ENCODE data around the gene ADSL. TPM values are rescaled to one million over a fixed set of nuclear protein-coding genes. Genes with fewer than 3 reads are reported as not detected.

ADSL gene
- polyA plus RNA-seq, 1 of the 3 experiments (the other 2 are of a cell fraction) = 79.7 TPM

DNA sequence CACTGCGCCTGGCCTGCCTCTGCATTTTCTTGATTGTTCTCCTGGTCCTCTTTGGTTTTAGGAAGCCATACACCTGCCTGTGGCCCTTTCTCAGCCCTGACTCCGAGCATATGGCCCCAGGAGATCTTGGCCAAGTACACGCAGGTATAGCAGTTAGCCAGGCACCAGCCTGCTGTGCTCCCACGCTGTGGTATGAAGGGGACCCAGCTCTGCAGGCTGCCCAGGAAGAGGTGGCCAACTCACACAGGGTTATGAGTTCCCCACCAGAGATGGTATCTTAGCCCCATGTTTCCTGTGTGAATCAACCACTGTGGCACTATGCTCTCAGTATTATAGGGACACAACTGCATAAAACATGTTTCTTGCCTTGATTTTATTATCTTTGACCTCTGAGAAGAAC is 55.2 kb downstream of the ADSL start (continued):
- TF ChIP-seq, protein P1, sequence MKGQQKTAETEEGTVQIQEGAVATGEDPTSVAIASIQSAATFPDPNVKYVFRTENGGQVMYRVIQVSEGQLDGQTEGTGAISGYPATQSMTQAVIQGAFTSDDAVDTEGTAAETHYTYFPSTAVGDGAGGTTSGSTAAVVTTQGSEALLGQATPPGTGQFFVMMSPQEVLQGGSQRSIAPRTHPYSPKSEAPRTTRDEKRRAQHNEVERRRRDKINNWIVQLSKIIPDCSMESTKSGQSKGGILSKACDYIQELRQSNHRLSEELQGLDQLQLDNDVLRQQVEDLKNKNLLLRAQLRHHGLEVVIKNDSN (IDR thresholded peaks at IDR 0.05; ENCODE audit: borderline replicate concordance, low read depth) = no peak
- TF ChIP-seq POLR2AphosphoS5 (IDR thresholded peaks at IDR 0.05; ENCODE audit: low read depth, low read length) = no peak
- TF ChIP-seq FOXJ3 (CRISPR knock-in tag; IDR thresholded peaks at IDR 0.05) = no peak
- TF ChIP-seq TAF1 (IDR thresholded peaks at IDR 0.05; ENCODE audit: borderline replicate concordance, low read depth, low read length) = no peak
- no peak for TF ChIP-seq NFIC (IDR thresholded peaks at IDR 0.05; ENCODE audit: borderline replicate concordance)

DNA sequence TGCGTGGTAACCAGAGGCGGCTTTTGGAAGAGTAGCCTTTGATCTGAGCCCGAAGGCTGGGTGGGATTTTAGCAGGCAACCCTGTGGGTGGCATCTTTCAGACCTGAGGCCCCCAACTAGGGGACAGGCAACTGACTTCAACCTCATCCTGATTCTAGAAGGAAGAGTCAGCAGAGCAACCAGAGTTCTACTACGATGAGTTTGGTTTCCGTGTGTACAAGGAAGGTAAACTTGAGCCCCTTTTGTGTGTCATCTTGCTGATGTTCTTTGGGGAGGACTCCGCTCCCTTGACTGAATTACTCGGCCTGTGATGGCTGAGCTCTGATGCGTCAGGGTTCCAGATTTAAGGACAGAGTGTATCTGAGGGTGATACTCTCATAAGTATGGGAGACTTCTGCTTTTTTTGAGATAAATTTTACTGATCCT is 55.7 kb downstream of the ADSL start:
- Histone ChIP-seq H3K4me2 (no peak overlapping the region), H3K27me3 (ENCODE audit: insufficient read depth) (no peaks in the 10 kb centered on the region), H3K9ac (no peak overlapping the region), H3K9me3 (no peaks in the 10 kb centered on the region), H4K20me1 (ENCODE audit: insufficient read depth) (no peaks in the 10 kb centered on the region), H3K4me1 (ENCODE audit: control insufficient read depth in 1 of 2, insufficient read depth in 2 of 2, low read depth in 1 of 2, low read length in 1 of 2) (peaks cover 0 to 6% of the 10 kb centered on the region in 2 experiments; a peak in 1 of 4 replicates), H3K79me2 (ENCODE audit: insufficient read depth) (no peaks in the 10 kb centered on the region), H3K36me3 (replicated peaks in 1 of 2; ENCODE audit: control insufficient read depth in 1 of 2, insufficient read depth in 2 of 2, low read length in 1 of 2) (peaks cover 0 to 12% of the 10 kb centered on the region in 2 experiments), H3K9me2 (no peaks in the 10 kb centered on the region), H2AFZ (ENCODE audit: low read depth) (no peak overlapping the region), H3F3A (replicated peaks; ENCODE audit: insufficient read depth) (no peaks in the 10 kb centered on the region), H3K27ac (ENCODE audit: low read depth in 2 of 2, low read length in 1 of 2) (no peak overlapping the region), H3K4me3 (ENCODE audit: low read depth in 2 of 2, low read length in 1 of 2) (no peak overlapping the region)
- ChIA-PET POLR2A (no interaction called here), CTCF (no interaction called here)
- no peak for DNase-seq
- 94% methylated on average over 3 of the region's 8 CpGs for WGBS (ENCODE audit: low lambda C conversion rate)
- TF ChIP-seq, protein P2, sequence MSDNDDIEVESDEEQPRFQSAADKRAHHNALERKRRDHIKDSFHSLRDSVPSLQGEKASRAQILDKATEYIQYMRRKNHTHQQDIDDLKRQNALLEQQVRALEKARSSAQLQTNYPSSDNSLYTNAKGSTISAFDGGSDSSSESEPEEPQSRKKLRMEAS (IDR thresholded peaks at IDR 0.05; ENCODE audit: low read depth) = no peak
- TF ChIP-seq GABPA (IDR thresholded peaks at IDR 0.05; ENCODE audit: low read depth) (no peak), YY1 (IDR thresholded peaks at IDR 0.05; ENCODE audit: low read depth) (no peak), FOXJ3 (CRISPR knock-in tag; IDR thresholded peaks at IDR 0.05) (no peak), REST (IDR thresholded peaks at IDR 0.05; ENCODE audit: low read depth, low read length) (no peak), SIN3A (IDR thresholded peaks at IDR 0.05; ENCODE audit: borderline replicate concordance, low read depth, low read length) (no peak), NRF1 (IDR thresholded peaks at IDR 0.05; ENCODE audit: low read depth, low read length) (no peak), RXRA (IDR thresholded peaks at IDR 0.05; ENCODE audit: borderline replicate concordance, low read depth) (no peak), NFIC (IDR thresholded peaks at IDR 0.05; ENCODE audit: borderline replicate concordance) (no peak), PBX3 (IDR thresholded peaks at IDR 0.05) (no peak), JUND (IDR thresholded peaks at IDR 0.05) (no peak), TAF1 (IDR thresholded peaks at IDR 0.05; ENCODE audit: borderline replicate concordance, low read depth, low read length) (no peak), RCOR1 (IDR thresholded peaks at IDR 0.05; ENCODE audit: low read length) (no peak), CHD2 (IDR thresholded peaks at IDR 0.05; ENCODE audit: low read length, partially characterized antibody) (no peak)
- TF ChIP-seq, protein P3, sequence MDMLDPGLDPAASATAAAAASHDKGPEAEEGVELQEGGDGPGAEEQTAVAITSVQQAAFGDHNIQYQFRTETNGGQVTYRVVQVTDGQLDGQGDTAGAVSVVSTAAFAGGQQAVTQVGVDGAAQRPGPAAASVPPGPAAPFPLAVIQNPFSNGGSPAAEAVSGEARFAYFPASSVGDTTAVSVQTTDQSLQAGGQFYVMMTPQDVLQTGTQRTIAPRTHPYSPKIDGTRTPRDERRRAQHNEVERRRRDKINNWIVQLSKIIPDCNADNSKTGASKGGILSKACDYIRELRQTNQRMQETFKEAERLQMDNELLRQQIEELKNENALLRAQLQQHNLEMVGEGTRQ (IDR thresholded peaks at IDR 0.05; ENCODE audit: borderline replicate concordance, low read depth, low read length) = no peak

Measured in SK-N-SH (cell line).